ENCODE measurements around the gene NCOA7. TPM values are rescaled to one million over a fixed set of nuclear protein-coding genes. Genes with fewer than 3 reads are reported as not detected.

NCOA7 gene
- total and polyA plus RNA-seq, 2 of the 8 experiments (the other 6 are each of a cell fraction or from before 2014, with no cell fraction given): 2.6 to 10.7 TPM

GRCh38 chr6:125918230-125918629, 127.5 kb downstream of the NCOA7 start:
- no peaks in the 10 kb centered on the region for H3K27me3 ChIP-seq (replicated peaks in 1 of 4; ENCODE audit: control insufficient read depth in 3 of 4, extremely low read depth in 1 of 4, insufficient read depth in 3 of 4, low read length in 3 of 4)
- H3K56ac ChIP-seq (replicated peaks; ENCODE audit: insufficient read length, low read depth, low read length): no peak overlapping the region
- no peaks in the 10 kb centered on the region for H4K20me1 ChIP-seq (replicated peaks in 1 of 2; ENCODE audit: control insufficient read depth in 1 of 2, insufficient read depth in 2 of 2, low read length in 2 of 2)
- H2AK5ac ChIP-seq (ENCODE audit: low read depth, low read length): no peak overlapping the region
- peaks cover 0 to 11% (median 7%) of the 10 kb centered on the region in 4 experiments; a peak in 6 of 7 replicates for H3K4me1 ChIP-seq (replicated peaks in 1 of 4; ENCODE audit: control insufficient read depth in 3 of 4, insufficient read depth in 4 of 4, low read length in 3 of 4)
- peaks cover 0 to 8% (median 0%) of the 10 kb centered on the region in 4 experiments; a peak in 2 of 8 replicates for H3K36me3 ChIP-seq (ENCODE audit: control insufficient read depth in 2 of 4, insufficient read depth in 4 of 4, low read length in 3 of 4)
- H2BK20ac ChIP-seq (ENCODE audit: low read length): no peak overlapping the region
- H4K5ac ChIP-seq (ENCODE audit: insufficient read length, low read depth, low read length): no peak overlapping the region
- H4K8ac ChIP-seq (ENCODE audit: extremely low read depth, insufficient read depth, low read length): no peak overlapping the region
- H3K4me3 ChIP-seq (ENCODE audit: extremely low read depth in 1 of 4, insufficient read depth in 2 of 4, low read depth in 3 of 4, low read length in 4 of 4): no peak overlapping the region
- H3K23ac ChIP-seq (ENCODE audit: insufficient read length): no peak overlapping the region
- H2BK15ac ChIP-seq (ENCODE audit: low read length): no peak overlapping the region
- no peak overlapping the region for H3K14ac ChIP-seq (ENCODE audit: insufficient read length)
- H2BK5ac ChIP-seq (ENCODE audit: low read depth, low read length): no peak overlapping the region
- no peak overlapping the region for H3K18ac ChIP-seq (ENCODE audit: extremely low read depth, low read length)
- H3K4ac ChIP-seq (replicated peaks; ENCODE audit: insufficient read length, low read depth, low read length): no peak overlapping the region
- CTCF ChIA-PET (ENCODE audit: partially characterized antibody): interaction anchor here (0.7 to 6.4 kb wide), 10 partner anchors 13 to 78 kb away, joined by 3 to 78 read pairs (median 3); no protein-coding TSS in a partner anchor
- no peaks in the 10 kb centered on the region for H3K79me1 ChIP-seq (ENCODE audit: low read depth, low read length)
- peak overlapping the region in 1 of 2 experiments; percentile 23; a peak in 1 of 4 replicates for H3K4me2 ChIP-seq (ENCODE audit: insufficient read depth in 1 of 2, low read depth in 2 of 2, low read length in 2 of 2)
- POLR2A ChIA-PET (ENCODE audit: partially characterized antibody): no interaction called here
- H4K91ac ChIP-seq (replicated peaks; ENCODE audit: insufficient read length, low read length): no peak overlapping the region
- no peak overlapping the region for H3K9ac ChIP-seq (replicated peaks in 1 of 4; ENCODE audit: extremely low read depth in 1 of 4, low read depth in 3 of 4, low read length in 3 of 4)
- H3K79me2 ChIP-seq (ENCODE audit: control insufficient read depth in 1 of 2, insufficient read depth in 2 of 2, low read length in 2 of 2): no peaks in the 10 kb centered on the region
- DNase-seq (ENCODE audit: low read depth in 1 of 2, low spot score in 2 of 2): no peak
- no peaks in the 10 kb centered on the region for H3K23me2 ChIP-seq (ENCODE audit: low read depth, low read length)
- no peaks in the 10 kb centered on the region for H3K9me3 ChIP-seq (ENCODE audit: insufficient read depth in 2 of 2, low read depth in 1 of 2, low read length in 1 of 2)
- H2BK120ac ChIP-seq (replicated peaks; ENCODE audit: low read depth, low read length): no peak overlapping the region
- WGBS, 2 experiments (ENCODE audit: extremely low coverage in 1 of 2, insufficient coverage in 1 of 2, insufficient read length in 1 of 2, insufficient replicate concordance in 2 of 2, low coverage in 1 of 2, low lambda C conversion rate in 2 of 2, missing lambda C conversion rate in 1 of 2): 80% methylated on average over 4 of the region's 4 CpGs; no CpG with 5 or more reads in 1 of the 2 experiments
- H3K27ac ChIP-seq (ENCODE audit: low read depth, low read length): no peak overlapping the region
- no peak for FAIRE-seq
- no peak overlapping the region for H2BK12ac ChIP-seq (ENCODE audit: low read depth, low read length)
- H2AFZ ChIP-seq (ENCODE audit: low read length): no peak overlapping the region
- TF ChIP-seq POLR2A (IDR thresholded peaks at IDR 0.05; ENCODE audit: control extremely low read depth in 1 of 2, low read depth in 2 of 2, low read length in 2 of 2): no peak
- no peak for TF ChIP-seq NANOG (IDR thresholded peaks at IDR 0.05; ENCODE audit: insufficient read depth, low read depth, low read length, poor library complexity, severe bottlenecking)
- no peak for TF ChIP-seq CREB1 (IDR thresholded peaks at IDR 0.05)
- no peak for TF ChIP-seq RFX5 (IDR thresholded peaks at IDR 0.05; ENCODE audit: borderline replicate concordance, low read depth, low read length)
- TF ChIP-seq KDM1A (IDR thresholded peaks at IDR 0.05; ENCODE audit: borderline replicate concordance, low read length): no peak
- no peak for TF ChIP-seq HDAC6 (IDR thresholded peaks at IDR 0.05; ENCODE audit: low read depth, low read length)
- TF ChIP-seq CBX8 (IDR thresholded peaks at IDR 0.05; ENCODE audit: borderline replicate concordance, low read depth, low read length): no peak
- no peak for TF ChIP-seq KDM4A (IDR thresholded peaks at IDR 0.05; ENCODE audit: low read depth, low read length, severe bottlenecking)
- no peak for TF ChIP-seq JUND (IDR thresholded peaks at IDR 0.05; ENCODE audit: low read length)
- no peak for TF ChIP-seq NRF1 (IDR thresholded peaks at IDR 0.05; ENCODE audit: low read depth, low read length)
- no peak for TF ChIP-seq TCF12 (IDR thresholded peaks at IDR 0.05; ENCODE audit: low read depth, low read length)
- no peak for TF ChIP-seq USF2 (IDR thresholded peaks at IDR 0.05; ENCODE audit: low read length)
- TF ChIP-seq EP300 (IDR thresholded peaks at IDR 0.05; ENCODE audit: borderline replicate concordance in 1 of 2, low read depth in 2 of 2, low read length in 2 of 2): no peak
- TF ChIP-seq CHD1 (IDR thresholded peaks at IDR 0.05; ENCODE audit: low read depth, low read length): no peak
